HK-2 (cell line): ENCODE data around the gene NIPAL3.
A peak's percentile ranks its signal among the peaks of the same experiment; 100 is the strongest.

Source experiments
- DNase-seq: peaks from one replicate; pipeline ENCODE4 v3.0.0-alpha.2; 2018; ENCODE audit not compliant: unreplicated experiment

Gene NIPAL3

GRCh38 chr1:24390924-24391782 lies 24.4 kb upstream of the NIPAL3 start:
- DNase-seq, result peak; percentile 69

DNA sequence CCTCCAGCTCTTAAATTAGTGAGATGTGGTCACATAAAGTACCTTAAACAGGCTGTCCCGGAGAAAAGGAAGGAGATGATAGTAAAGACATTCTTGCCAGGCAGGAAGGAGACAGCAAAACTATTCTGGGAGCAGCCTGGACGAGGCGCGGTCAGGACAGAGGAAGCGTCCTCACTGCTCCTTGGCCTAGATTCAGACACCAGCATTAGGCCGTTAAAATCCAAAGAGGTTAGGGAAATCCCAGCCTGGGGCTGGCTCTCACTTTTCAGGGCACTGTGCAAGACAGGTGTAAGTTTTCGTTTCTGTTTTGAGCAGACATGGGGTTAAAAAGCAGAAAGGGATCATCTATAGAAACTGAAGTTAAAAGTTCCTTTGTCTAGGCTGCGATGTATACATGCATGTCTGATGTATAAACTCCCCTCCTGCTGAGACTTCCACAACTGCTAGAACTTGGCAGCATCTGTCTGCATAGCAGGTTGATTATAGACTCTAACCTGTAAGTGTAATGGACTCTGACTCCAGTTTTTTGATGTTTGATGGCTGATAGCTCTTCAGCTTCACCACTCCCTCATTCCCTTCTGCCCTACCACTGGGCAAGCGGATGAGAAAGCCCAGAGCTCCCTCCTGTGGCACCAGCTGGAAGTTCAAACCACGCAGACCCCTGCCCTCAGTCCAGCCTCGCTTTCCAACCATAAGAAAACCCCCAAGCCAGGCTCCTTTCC lies 23.6 kb upstream of the NIPAL3 start:
- DNase-seq, result peak; percentile 54

DNA sequence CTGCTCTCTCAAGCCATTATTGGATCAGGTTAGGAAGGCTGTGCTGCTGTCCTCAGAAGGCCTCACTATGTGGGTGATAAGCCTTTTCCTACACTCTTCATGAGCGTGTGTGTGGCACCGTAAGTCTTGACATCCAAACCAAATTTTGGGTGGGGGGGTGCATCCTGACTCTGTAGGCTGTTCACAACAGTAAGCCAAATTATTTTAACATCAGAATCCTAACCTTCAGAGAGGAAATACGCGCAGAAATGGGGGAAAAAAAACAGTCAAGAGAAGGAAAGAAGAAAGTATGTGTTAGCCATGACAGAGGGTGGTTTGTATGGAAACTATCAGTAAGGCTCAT lies 23.0 kb upstream of the NIPAL3 start:
- DNase-seq, result no peak

- DNase-seq, result no peak
Measured at GRCh38 chr1:24392982-24393650, 22.5 kb upstream of the NIPAL3 start.

GRCh38 chr1:24393892-24394291 lies 21.7 kb upstream of the NIPAL3 start:
- DNase-seq, result no peak

DNA sequence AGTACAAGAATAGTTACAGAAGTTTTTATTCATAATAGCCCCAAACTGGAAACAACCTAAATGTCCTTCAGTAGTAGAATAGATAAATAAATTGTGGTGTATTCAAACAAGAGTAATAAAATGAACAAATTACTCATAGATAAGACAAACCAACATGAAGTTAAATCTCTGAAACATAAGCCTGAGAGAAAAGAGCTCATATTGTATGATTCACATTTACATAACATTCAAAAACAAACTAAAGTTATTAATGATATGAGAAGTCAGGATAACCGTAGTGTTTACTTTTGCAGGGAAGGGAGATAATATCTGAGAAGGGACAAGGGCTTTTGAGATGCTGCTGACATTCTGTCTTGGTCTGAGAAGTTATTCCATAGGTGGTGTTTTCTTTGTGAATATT lies 15.5 kb upstream of the NIPAL3 start:
- no peak for DNase-seq

- DNase-seq, result no peak
Measured at GRCh38 chr1:24403806-24404205, 11.8 kb upstream of the NIPAL3 start.

- DNase-seq, result no peak
Measured at GRCh38 chr1:24406788-24407187, 8.8 kb upstream of the NIPAL3 start.

- DNase-seq, result no peak
Measured at GRCh38 chr1:24409535-24409934, 6.1 kb upstream of the NIPAL3 start.

DNA sequence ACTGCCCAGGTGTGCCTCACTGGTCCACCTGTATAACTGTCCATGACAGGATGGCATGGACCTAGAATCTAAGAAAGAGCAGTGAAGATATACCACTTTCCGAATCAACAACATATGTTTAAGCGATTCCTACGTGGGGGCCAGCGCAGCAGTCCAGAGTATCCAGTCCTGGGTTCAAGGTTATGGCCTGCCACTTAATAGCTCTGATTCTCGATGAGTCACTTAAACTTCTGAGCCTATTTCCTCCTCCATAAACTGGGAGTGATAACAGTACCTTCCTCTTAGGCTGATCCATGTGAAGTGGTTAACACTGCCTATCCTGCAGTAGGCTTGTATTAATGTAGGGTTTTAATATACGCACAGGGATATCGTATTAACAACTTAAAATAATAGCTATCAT lies 4.9 kb upstream of the NIPAL3 start:
- DNase-seq, result no peak

DNA sequence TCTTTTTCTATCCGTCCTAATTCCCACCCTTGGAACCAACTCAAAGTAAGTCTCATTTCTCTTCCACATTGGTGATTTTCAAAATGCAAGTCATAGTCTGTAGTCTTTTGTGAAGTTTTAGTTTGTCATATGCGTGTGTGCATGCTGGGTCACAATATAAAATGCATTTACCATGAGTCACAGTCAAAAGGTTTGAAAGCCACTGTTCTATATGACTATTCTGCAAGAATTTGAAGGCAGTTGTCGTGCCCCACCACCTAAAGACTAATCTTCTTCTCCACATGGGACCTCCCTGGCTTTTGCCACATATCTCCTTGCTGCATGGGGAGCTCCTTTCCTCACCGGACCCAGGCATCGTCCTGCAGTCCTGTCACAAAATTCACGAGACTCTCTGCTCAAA lies 3.6 kb upstream of the NIPAL3 start:
- DNase-seq, result no peak

- DNase-seq, result no peak
Measured at GRCh38 chr1:24412408-24412807, 3.2 kb upstream of the NIPAL3 start.

- DNase-seq, result peak; percentile 89
Measured at GRCh38 chr1:24413350-24414163, 2.0 kb upstream of the NIPAL3 start, which contains the start of gene STPG1. Gene STPG1, minus strand, starts transcription at chr1:24413782. Its CDS starts 12,394 bp downstream, at chr1:24401388.

GRCh38 chr1:24414775-24415333 lies 748 bp upstream of the NIPAL3 start:
- DNase-seq, result no peak

DNA sequence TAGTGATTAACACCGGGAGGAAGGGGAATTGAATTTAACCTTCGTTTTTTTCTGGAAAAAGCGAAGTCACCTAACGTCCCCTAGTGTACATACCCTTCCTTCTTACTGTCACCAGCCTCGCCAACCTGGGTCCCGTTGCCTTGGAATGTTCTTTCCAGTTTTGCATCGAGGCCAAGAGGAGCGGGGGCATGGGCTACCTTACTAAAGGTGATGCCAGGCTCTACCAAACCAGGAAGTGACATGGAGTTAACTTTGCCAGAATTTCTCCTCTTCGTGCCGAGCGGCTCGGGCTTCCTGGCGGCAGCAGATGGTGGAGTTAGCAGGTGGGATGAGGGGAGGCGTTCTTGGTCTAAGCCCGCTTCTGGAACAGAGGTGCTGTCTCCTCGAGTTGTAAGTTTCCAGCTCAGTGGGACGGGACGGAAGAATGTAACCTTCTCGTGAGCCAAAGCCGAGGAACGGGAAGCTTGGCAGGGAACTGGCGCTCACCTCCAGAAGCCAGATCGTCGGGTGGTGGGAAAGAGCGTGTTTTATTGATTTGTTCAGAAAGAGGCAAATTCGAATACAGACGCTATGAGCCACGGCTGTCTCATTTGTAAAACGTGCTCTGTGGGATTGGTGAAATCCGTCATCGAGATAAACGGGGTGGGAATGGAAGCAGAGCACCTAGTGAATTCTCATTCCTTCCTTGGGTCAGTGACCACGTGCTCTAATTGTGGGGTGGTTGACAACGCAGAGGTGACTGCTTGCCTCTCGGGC lies 486 bp downstream of the NIPAL3 start:
- DNase-seq, result no peak

DNA sequence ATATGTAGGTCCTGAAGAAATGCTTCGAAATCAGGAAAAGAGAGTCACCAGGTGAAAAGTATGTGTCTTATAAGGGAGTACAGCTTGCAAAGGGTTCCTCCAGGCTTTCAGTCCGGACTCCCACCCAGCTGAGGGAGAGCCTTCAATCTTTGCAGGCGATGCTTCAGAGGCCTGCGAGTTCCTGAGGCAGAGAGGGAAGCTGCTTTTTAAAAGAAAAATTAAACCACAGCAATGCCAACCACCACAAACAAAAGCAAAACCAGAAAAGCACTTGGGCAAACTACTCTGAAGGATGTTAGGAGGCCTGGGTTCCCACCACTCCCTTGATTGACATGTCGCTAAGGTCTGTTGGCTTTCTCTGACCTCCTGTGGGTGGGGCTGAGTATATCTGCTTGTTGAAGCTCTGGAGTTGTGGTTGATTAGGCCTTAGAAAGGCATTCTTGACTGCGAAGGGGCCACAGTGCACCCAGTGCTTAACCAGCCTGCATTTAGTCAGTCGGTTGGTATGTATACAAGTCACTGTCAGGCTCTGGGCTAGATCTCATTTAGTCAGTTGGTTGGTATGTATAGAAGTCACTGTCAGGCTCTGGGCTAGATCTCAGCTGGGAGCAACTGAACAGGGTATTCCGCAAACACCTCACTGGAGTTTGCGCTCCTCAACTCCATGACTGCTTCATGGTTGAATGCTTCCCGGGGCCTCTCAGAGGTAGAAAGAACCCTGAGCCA lies 1.2 kb downstream of the NIPAL3 start:
- peak; percentile 89 for DNase-seq

GRCh38 chr1:24417681-24418080 lies 2.1 kb downstream of the NIPAL3 start:
- peak; percentile 24 for DNase-seq

DNA sequence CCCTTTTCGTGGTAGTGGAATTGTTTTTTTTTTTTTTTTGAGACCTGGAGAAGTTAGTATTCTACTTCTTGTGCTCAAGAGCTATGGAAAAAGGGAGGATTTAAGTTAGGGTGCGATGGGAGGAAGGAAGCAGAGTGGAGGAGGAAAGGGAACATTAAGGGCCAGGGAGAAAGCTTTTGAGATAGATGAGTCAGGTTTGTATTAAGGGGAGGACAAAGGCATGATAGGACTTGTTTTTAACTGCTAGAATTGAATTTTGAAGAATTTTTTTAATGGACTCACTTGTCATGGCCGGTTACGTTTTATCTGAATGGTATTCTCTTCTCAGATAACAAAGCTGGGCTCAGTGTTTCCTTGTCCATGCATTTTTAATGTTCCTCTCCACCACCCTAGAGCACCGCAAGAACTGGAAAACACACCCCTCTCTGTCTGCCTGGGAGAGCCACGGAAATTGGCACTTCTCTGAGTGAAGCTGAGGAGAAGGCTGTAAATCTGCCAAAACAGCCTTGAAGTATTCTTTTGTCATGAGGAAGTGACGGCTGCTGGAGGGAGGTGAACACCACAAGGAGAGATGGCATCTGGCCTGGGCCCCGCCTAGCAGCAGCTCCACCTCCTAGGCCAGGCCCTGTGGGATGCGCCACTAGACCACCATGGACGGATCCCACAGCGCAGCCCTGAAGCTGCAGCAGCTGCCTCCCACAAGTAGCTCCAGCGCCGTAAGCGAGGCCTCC lies 3.5 kb downstream of the NIPAL3 start:
- DNase-seq, result no peak

GRCh38 chr1:24420547-24420946 lies 4.9 kb downstream of the NIPAL3 start:
- no peak for DNase-seq
